ENCODE measurements around the gene UBL4B.

Gene UBL4B

GRCh38 chr1:110118636-110119396, 6.6 kb downstream of the UBL4B start:
- no peak for DNase-seq

- DNase-seq: no peak
Measured at GRCh38 chr1:110119843-110120242, 7.6 kb downstream of the UBL4B start.

DNA sequence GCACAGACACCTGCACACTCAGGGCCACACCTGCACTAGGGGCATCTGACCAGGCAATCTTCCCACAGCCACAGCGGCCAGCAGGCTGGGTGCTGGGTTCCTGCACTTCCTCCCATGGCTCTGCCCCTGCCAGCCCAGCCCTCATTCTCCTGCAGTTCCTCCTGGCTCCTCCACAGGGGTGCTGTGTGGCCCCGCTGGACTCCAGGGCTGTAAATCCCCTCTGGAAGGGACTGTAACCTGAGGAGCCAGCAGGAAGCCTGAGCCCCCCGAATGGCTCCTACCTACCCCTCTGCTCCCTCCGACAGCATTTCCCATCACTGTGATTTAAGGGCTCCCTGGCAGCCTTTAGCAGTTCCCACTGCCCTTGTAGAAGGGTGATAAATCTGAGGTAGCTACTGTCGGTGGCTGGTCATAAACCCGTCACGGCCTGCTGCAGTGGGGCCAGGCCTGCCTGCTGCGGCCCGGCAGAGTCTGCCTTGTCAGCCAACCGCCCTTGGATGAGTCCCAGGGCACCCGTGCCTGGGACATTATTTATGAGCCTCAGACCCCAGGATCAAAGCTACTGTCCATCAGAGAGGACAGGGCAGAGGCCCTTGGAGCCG, 8.8 kb downstream of the UBL4B start:
- no peak for DNase-seq

GRCh38 chr1:110123224-110123623, 11.0 kb downstream of the UBL4B start:
- DNase-seq: no peak

DNA sequence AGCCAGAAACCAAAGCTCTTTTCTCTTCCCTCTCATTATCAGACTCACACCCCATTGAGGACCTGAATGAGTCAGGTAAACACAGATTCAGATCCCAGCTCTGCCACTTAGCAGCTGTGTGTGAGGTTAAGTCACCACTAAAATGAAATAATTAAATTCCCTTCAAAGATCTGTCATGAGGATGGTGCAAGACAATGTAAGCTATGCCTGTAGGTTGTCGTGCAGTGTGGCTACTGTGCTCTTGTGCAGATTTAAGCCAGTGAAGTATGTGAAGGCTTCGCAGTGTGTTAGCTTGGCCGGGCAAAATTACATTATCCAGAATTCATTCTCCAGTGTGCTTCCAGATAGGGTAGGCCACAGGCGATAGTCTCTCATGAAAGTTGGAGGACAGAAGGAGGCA, 13.6 kb downstream of the UBL4B start:
- no peak for DNase-seq

DNA sequence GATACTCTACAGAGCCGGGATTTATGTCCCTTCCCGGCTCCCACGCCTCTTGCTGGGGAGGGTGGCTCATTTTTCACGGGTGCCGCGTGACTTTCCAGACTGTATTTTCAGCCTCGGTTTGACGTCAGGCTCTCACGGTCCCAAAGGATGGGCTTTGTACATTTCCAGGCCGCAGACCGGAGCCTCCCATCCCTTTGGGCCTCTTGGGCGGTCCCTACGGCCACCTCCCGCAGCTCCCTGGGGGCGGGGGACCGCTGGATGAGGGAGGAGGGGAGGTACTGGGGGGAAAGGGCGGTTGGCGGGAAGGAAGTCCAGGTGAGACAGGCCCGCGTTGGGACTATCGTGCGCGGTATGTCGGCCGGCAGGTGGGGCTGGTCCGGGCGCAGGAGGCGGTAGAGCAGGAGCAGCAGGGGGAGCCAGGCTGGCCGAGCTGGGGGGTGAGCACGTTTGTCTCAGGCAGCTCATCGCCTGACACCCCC, 17.9 kb downstream of the UBL4B start:
- no peak for DNase-seq

DNA sequence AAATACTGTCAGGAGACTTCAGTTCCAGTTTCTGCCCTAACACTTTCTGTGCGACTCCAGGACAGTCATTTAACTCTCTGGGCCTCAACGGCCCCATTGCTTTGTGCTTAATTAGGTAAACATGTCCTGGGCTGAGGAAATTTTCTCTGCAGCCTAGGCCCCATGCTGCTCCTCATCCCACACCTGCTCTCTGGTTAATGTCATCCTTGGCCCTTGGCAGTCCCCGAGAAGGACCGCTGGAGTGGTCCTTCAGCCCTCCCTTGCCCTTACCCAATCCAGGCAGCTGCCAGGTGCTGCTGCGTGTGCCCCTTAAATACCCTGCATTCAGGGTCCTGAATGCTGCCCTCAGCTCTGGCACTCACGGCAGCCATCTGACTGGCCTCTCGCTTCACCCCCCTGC, 18.7 kb downstream of the UBL4B start:
- DNase-seq: no peak

GRCh38 chr1:110132682-110133081, 20.4 kb downstream of the UBL4B start:
- DNase-seq: no peak

- DNase-seq: no peak
Measured at GRCh38 chr1:110133436-110133835, 21.2 kb downstream of the UBL4B start.

- no peak for DNase-seq
Measured at GRCh38 chr1:110134050-110134595, 21.9 kb downstream of the UBL4B start.

DNA sequence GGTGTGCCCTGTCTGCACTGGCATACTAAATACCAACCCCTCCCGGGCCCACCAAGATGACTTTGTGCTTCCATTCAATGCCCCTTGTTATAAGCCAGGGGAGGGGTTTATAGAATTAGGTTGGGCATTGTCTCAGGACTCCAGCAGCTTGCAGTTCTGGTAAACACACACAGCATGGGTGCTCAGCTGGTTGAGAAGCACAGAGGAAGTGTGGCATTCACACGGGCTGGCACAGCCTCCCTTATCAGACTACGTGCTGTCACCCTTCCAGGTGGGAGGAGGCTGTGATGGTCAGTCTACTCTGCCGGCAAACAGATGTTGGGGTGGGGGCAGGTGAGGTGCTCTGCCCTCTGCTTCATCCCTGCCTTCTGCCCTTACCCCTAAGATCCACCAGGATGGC, 23.0 kb downstream of the UBL4B start:
- DNase-seq: no peak

- DNase-seq: no peak
Measured at GRCh38 chr1:110135666-110136065, 23.4 kb downstream of the UBL4B start.

GRCh38 chr1:110136911-110137310, 24.7 kb downstream of the UBL4B start:
- DNase-seq: peak; percentile 22

DNA sequence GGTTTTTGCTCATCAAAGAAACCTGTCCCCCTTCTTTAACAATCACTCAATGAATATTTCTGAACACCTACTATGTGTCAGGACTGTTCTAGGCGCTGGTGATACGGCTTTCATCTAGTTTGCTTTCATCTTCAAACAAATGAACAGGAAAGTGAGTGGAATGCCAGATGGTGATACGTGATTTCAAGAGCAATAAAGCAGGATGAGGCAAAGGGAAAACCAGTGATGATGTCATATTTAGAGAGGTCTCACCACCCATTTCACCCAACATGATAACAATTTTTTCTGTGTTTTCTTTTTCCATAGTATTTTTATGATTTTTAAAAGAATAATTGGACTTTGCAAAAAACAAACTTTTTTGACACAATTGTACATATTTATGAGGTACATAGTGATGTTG, 26.7 kb downstream of the UBL4B start:
- DNase-seq: no peak

DNA sequence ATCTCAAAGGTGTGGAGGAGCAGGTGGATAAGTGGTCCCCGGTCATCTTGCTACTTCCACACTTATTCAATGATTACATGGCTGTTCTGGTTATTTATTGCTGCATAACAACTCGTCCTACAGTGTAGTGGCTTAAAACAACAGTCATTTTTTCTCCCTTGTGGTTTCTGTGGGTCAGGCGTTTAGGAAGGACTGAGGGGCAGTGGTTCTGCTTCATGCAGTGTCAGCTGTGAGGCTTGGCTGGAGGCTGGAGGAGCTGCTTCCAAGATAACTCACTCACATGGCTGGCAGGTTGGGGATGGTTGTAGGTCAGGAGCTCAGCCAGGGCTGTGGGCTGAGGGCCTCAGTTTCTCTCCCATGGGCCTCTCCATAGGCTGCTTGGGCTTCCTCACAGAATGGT, 32.1 kb downstream of the UBL4B start:
- DNase-seq: no peak

DNA sequence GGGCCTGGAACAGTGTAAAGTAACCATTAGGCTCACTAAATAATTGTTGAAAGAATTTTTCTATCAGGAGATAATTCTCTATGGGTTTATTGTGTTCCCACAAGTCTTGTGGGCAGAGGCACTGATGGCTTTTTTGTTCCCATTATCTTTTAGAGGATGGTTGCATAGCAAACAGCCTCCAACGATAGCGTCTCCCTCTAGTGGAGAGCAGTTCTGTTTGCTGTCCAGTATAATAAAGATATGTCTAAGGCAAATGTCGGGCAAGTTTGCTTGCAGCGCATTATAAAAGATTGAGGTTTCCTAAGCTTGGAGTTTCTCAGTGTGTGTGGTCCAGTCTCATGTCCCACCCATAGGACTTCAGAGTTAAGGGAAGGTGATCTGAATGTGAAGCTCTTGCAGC, 36.7 kb downstream of the UBL4B start:
- no peak for DNase-seq

- DNase-seq: no peak
Measured at GRCh38 chr1:110150330-110151174, 38.3 kb downstream of the UBL4B start, which contains the start of gene SLC6A17. TSS of gene SLC6A17 (plus strand) at chr1:110150494. CDS start at chr1:110166930, 16,436 bp downstream.

- no peak for DNase-seq
Measured at GRCh38 chr1:110151175-110151669, 39.0 kb downstream of the UBL4B start.

GRCh38 chr1:110152133-110152785, 40.0 kb downstream of the UBL4B start:
- no peak for DNase-seq

DNA sequence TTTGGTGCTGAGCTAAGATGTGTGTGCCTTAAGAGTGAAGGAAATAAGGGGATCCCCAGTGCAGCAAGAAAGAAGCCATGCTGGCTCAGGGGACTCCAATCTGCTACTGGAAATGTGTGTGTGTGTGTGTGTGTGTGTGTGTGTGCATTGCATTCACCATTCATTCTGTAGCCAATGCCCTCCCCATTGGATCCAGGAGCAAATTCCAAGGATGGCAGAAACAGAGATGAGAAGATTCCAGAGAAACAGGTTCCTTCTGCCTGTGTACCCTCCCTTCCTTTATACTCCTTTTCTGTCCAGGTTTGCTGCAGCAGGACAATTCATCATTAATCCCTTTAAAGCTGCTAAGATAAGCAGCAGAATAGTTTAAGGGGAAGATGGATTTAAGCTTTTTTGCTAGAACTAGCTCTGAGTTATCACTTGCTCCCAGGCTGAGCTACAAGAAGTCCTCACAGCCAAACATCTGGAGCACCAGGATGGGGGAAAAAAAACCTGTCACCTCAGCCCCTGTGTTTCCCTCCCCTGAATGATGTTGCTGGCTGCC, 41.2 kb downstream of the UBL4B start:
- no peak for DNase-seq

GRCh38 chr1:110155878-110156522, 43.8 kb downstream of the UBL4B start:
- DNase-seq: peak; percentile 14

DNA sequence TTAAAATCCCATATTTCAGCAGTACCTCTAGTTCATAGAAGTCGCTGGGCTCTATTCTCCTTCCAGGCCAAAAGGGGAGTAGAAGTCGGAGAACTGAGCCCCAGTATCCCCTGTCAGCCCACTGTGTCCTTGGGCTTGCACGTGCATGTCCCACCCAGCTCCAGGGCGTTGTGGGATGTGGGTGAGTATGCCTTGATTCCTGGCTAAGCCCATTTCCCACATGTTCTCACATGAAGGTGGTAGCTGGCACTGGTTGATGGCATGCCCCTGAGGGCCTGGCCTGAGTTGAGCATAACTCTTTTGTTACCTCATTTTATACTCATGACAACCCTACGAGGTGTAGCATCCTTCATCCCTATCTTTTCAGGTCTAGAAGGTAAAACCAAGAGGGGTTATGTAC, 46.0 kb downstream of the UBL4B start:
- no peak for DNase-seq

All from CD4-positive, alpha-beta T cell treated with Interleukin-21 for 1 hour (primary cell).